OCI-LY7 (cell line): ENCODE data around the gene ANLN.

ENCODE experiments used
- CTCF ChIP-seq: fragments of 200-600 bp; sonication (generic); conservative IDR thresholded peaks from 2 replicates; pipeline ENCODE4 v1.5.1; 2014; ENCODE audit warnings: mild to moderate bottlenecking, antibody characterized with exemption, low read length, moderate library complexity, mixed read lengths
- EZH2phosphoT487 ChIP-seq: fragments of 200-600 bp; sonication (generic); IDR thresholded peaks from 2 replicates; pipeline ENCODE4 v1.6.1; 2018; ENCODE audit warnings: low read depth, borderline replicate concordance, mild to moderate bottlenecking, mixed run types, antibody characterized with exemption, low read length, moderate library complexity, mixed read lengths

- TF ChIP-seq CTCF, result no peak
- TF ChIP-seq EZH2phosphoT487, result no peak
Measured at GRCh38 chr7:36405409-36405803, 15.7 kb downstream of the ANLN start.
